Inflammatory macrophage treated with lipopolysaccharide for 1 hour (primary cell): ENCODE results near the gene GRIK4.

Source experiments
- DNase-seq, 2 donors: peaks; one replicate each; pipeline ENCODE4 v3.0.0-alpha.2; 2020 to 2022

The GRIK4 gene

DNA sequence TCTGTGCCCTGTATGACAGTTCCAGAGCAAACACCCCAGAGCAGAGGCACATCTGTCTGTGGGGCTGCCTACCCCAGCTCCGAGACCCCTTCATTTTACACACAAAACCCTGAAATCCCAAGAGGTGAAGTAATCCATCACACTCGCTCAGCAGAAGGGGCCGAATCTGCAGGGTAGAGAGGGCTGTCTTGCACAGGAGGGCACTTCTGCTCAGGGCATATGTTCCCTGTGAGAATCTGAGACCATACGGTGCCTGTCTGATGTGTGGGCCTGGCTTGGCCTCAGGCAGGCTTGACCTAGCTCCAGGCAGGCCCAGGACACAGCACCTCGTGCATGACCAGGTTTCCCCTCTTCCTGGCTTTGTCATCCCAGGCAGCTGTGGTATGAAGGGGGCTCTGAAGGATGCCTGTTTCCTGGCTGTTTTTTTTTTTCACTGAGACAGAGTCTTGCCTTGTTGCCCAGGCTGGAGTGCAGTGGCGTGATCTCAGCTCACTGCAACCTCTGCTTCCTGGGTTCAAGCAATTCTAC, 37.2 kb downstream of the GRIK4 start:
- no peak for DNase-seq

DNA sequence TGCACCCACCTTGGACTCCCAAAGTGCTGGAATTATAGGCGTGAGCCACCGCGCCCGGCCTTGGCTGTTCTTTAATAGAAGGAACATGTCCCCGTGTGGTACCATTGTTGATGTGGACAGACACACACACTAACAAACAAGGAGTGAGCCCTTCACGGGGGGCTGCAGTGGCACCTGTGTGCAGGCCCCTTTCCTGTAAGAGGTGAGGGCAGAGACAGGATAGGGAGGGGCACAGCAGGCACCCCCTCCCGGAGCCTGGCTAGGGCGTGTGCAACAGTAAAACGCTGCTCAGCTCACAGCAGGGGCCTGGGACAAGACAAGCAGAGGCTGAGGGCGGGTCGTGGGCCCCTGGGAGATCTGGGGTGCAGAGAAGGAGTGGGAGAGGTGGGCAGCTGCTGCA, 37.8 kb downstream of the GRIK4 start:
- no peak for DNase-seq

DNA sequence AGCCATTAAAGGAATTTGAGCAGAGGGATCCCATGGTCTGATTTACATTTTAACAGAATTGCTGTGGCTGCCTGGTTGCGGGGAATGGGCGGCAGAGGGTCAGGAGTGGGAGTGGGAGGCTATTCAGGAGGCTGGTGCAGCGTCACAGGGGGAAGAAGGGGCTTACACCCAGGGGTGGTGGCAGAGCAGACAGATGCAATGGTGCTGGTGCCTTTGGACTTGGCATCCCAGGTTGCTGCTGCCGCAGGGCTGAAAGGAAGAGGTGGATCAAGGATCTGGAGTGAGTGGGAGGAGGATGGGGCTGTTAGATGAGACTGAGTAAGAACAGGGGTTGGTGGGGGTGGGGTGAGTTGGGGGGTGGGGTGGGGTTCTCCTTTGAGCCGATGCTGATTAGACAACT, 38.5 kb downstream of the GRIK4 start:
- no peak for DNase-seq

DNA sequence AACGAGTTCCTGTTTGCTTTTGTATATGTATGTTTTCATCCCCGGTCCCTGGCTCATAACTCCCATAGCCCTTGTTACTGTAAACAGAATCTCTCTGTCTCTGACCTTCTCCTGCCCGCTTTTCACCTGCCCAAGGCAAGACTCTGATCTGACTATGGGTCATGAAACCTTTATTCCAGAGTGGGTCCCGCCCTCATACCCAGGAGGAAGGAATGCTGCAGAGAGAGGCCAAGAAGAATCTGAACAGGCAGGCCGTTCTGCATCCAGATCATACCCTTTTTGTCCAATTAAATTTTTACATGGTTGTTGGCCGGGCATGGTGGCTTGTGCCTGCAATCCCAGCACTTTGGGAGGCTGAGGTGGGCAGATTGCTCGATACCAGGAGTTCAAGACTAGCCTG, 39.6 kb downstream of the GRIK4 start:
- no peak for DNase-seq

DNA sequence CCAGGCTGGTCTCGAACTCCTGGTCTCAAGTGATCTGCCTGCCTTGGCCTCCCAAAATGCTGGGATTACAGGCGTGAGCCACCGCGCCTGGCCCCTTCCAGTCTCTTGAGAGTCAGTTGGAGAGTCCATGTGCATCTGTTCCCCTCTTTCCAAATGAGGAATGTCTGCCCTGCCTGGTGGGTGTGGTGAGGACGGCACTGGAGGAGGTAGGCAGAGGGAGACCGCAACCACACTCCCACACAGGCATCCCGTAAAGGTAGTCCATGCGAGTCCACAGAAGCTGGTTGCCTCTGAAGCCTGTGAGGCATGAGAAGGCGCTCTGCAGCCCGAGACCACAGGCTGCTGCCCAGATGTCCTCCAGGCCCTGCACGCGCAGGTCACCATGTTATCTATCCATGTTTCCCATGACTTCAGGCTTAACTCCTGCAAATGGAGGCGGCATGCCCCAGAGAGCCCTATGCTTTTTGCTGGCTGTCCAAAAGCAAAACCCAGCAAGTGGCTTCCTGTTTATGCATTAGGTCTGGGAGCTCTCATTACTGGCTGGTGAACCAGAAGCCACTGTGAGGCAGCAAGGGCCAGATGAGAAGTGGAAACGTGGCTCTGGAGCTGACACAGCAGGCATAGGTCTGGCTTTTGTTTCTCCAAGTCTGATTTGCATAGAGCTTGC, 43.4 kb downstream of the GRIK4 start:
- no peak for DNase-seq

DNA sequence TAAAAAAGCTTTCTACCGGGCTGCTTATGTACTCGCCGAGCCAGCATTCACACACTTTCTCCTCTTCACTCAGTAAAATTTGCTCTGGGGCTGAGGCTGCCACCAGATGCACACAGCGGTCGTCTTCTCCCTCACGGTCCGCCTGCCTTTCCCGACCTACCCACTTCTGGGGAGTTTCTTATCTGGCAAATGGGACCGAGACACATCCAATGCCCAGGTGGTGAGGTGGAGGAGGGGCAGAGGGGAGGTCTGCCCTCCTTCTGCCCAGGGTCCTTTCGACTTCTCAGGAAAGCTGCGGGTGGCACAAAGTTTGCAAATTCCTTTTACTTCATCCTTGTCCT, 43.9 kb downstream of the GRIK4 start:
- DNase-seq, result no peak

DNA sequence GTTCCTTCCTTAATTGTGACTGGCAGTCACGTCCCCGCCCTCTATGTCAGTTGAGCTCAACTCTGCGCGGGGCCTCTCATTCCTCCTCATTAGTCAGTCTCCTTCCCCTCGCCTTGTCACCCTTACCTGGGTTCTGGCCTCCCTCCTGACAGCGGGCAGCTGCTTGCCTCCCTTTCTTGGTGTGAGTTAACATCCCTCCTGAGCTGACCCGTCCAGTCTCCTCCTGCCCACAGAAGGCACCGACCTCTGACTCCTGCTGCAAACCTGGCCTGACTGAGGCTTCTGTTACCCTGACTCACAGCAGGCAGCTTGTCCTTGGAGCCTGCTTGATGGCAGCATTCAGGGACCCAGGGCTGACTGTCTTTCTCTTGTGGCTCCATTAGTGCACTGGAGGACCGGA, 45.2 kb downstream of the GRIK4 start:
- DNase-seq, result no peak

DNA sequence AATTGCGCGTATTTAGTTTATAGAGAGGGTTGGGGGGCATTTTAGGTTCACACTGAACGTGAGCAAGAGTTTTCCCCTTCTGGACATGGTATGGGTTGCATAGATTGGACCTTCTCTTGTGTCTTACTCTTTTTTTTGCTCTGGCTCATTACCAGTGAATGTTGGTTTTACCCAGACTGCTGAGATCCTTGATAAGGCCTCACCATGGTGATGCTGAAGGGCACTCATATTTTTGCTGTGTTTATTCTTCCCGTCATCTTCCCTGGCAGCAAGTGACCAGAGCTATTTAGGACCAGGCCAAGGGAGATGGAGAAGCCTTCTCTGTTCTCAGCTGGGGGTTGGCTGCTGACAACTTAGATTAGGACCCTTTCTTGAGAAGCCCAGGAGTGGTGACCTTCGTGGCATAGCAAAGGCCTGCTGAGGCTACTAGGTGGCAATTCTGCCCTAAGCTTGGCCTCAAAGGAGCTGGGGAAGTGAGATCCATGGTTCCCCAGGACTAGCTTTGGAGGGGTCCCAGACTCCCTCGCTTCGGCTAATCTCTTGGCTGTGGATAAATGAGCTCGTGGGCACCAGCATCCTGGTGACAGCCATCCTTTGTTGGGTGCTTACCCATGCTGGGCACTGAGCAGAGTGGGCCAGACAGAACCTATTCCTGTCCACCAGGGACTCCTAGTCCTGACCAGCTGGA, 47.3 kb downstream of the GRIK4 start:
- DNase-seq, result no peak

DNA sequence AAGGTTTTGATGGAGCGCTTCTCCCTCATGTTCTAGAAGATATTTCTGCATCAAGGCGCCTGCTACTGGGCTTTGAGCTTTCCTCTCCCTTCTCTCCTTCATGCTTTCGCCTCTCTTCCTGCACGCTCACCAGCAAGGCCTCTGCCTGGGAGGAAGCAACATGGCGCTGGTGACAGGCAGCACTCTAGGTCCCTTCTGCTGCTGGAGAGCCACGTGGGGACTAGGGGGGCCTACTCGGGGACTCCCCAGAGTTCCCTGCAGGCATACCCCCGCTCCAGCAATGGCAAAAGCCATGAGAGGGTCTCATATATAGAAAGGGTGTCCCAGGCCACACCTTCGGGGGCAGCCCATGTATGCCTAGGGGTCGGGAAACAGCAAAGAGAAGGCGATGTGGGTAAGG, 49.7 kb downstream of the GRIK4 start:
- no peak for DNase-seq

DNA sequence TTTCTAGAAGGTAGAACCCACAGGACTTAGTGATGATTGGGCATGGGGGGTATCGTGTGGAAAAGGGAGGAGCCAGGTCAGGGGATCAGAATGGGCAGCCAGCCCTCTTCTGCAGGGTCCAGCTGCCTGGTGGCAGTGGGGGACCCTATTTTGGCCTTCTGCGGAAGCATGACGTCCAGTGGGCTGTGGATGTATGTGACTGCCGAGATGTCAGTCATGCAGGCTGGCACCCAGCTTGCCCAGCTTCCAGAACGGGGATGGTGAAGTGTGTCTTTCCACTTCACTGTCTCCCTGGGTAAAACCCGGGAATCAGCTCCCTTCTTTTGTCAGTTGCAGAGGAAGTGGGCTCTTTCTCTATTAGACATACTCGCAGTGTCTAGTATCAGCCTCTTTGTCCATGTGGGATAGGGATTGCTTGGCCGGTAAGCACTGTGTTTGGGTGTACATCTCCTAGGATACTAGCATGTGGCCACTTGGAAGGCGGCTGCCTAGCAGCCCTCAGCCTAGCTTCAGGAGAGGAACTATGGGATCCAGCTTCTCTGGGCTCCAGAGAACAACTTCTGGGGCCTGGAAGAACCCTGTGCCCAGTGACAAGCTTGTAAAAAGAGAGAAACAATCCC, 51.4 kb downstream of the GRIK4 start:
- no peak for DNase-seq

DNA sequence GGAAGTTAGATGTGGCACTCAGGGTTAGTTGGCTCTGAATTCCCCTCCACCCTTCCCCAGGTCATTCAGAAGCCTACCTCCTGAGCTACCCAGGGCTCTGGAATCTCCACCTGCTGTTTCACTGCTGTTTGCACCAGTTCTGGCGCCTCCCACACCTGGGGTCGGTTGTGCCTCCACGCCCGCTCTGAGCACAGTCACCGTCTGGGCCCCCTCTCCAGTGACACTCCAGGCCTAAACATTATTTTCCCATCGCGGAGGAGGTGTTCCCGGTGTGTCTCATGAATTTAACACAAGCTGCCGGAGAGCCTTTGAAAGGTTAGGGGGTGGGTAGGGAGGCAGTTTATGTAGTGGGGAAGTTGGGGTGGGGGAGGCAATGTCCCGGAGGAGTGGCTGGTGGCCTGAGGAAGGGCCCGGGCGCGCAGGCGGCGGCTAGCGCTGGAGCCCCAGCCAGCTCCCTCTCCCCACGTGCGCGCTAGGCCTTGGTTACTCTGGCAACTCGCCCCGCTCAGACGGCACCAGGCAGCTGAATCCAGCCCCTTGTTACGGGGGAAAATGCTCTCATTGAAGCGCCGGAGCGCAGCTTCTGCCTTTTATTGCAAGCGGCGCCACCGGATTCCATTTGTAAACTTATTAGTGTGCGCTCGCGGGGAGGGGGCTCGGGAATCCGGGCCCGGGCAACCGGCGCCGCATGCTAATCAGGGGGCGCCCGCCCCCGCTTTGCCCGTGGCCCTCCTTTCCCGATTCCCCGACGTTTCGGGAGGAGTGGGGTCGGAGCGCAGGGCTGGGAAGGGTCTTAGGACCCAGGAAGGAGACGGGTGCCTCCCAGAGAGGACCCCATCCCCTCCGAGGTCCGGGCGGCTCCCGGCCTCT, 52.4 kb downstream of the GRIK4 start:
- DNase-seq, result no peak

DNA sequence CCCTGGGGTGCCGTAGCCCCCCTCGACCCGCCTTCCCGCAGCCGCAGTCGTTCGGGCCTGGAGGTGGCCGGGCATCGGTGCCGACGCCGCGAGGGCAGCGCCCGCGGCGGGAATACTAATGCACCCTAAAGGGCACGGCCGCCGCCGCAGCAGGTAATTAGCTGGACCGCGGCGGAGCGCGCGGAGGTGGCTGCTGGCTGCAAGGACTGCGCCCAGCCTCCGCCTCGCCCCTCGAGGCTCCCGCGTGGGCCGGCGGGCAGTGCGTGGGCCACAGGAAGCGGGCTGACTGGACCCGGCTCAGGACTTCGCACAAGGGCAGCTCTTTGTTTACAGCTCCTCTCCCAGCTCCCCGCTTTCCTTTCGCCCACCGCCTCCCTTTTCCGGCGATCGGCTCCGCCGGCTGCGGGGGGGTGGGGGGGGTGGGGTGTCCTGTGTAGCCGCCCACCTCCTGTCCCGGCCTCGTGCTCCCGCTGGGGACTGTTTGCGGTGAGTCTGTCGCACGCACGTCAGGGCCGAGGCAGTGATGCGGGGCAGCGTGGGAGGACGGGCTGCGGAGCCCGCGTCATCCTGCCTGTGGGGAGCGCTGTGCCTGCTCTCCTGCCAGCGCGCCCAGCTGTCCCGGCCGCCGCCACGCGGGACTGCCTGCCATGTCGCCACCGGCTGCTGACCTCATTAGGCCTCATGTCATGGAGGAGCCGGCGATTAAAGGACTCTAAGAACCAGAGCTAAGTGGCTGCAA, 53.2 kb downstream of the GRIK4 start:
- DNase-seq, result peak; percentile 15 to 47

DNA sequence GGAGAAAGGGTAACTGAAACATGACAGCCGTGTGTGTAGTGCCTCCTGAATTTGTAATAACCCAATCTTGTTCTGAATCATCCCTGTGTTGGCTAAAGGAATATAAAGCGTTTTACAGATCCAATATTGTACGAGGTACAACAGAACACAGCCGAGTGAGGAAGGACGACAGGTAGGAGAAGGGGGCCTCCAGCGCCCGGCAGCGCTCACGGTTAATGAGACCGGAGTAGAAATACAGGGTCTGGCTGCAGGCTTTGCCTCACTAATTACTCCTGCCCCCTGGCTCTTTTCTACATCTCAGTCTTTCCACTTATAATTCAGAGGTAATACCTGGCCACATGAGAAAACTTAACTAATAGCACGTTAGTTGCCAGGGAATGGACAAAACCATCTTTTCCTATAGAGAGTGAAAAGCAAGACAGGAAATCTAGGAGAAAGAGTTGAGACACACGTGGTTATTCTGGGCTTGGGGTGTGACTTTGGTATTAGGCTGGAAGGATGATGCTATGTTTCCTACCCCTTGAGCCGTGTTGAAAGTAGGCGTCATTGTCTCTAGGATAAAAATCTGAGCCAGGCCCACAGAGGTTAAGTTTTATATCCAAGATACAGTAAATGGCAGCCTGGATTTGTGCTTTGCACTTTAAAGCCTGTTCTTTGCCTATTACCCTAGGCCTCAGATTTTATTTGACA, 54.1 kb downstream of the GRIK4 start:
- no peak for DNase-seq

DNA sequence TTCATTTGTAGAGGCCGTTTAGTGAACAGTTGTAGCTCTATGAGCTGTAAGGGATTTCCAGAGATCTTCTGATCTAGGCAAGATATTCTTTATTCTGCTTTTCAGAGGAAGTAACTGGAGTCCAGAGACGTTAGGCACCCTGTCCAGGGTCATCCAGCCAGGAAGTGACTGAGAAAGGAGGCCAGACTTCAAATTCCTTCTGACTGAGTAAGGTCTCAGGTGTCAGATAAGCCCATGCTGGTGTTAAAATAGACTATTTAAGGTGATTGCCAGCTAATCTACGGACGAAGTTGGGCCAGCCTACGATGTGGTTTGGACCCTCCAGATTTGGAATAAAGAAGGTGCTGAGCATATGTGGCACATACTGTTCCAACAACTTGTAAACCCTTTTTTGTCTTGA, 54.6 kb downstream of the GRIK4 start:
- no peak for DNase-seq

DNA sequence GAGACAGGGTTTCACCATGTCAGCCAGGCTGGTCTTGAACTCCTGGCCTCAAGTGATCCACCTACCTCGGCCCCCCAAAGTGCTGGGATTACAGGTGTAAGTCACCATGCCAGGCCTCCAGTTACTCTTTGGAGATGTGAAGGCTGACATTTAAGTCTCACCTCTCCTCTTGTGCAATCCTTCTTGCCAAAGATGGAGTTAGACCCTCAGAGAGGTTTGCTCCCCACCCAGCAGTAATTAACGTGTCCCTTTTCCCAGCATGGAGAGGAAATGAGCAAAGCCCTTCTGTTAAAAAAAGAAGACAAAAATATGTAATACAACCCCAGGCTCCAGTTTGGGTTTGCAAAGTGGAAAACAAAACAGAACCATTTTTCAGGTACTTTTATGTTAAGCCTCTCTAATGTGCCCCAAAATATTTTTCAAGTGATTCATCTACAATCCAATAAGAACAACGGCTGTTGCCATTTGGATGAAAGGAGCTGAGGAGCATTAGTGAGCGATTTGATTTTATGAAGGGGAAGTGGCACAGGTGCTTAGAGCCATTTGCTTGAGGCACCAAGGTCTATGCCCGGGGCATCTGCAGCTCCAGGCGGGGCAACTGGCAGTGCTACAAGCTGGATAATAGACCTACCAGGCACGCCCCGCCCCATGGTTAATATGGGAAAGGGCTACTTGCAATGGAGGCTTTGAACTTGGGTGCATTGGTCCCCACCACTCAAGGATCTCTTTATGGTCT, 57.2 kb downstream of the GRIK4 start:
- no peak for DNase-seq

DNA sequence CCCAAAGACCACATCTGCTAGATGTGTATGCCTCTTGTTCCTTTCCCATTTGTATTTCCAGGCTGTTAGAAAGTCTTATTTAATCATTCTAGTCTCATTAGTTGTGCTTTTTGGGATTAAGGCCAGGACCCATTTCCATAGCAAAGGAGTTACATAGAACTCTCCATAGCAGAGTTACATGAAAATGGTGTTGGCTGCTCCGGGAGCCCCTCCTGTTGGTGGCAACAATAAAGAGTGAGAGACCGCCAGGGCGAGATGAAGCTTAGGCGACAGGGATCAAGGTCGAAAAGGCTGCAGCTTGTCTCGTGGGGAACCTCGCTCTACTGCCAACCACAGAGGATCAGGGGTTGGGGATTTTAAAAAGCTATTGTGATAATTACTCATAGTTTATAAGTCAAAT, 58.3 kb downstream of the GRIK4 start:
- no peak for DNase-seq

DNA sequence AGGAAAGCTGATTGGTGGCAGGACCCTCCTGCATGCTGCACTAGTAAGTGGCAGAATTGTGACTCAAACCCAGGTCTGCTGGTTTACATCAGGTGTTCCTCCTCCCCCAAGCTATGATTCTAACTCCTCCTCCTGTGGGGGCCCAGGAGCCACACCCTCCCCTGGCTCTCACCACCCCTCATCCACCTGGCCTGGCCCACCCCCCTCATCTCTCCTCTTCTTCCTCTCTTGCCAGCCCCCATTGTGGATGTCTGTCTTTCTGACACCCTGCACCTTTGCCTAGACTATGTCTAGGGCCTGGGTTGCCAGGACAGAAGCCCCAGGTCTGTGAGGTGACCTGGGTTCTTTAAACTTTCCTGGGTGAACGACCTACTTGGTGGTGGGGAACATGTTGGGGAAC, 59.9 kb downstream of the GRIK4 start:
- no peak for DNase-seq

DNA sequence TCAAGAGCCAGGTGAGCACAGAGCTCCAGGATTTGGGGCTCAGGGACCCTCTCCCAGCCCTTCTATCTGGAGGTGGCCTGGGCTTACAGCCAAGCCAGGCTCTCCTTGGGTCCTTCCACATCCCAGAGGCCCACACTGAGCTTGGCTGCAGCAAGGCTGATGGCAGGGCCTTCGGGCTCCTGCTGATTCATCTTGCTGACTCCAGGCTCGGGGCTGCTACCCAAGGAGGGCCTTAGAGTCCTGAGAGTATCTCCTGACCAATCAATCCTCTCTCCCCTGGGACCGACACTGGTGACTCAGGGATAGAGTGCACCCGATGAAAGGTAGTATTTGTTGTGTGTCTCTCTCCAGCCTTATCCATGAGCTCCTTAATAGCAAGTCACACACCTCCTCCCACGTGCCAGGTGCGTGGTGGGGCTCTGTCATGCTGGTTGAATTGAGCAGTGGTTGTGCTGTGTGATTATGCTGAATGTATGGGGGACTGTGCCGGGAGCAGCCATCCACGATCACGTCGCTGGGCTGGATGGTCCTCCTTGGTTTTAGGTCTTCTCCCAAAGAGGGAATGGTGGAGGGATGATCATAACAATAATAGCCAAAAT, 62.3 kb downstream of the GRIK4 start:
- no peak for DNase-seq

DNA sequence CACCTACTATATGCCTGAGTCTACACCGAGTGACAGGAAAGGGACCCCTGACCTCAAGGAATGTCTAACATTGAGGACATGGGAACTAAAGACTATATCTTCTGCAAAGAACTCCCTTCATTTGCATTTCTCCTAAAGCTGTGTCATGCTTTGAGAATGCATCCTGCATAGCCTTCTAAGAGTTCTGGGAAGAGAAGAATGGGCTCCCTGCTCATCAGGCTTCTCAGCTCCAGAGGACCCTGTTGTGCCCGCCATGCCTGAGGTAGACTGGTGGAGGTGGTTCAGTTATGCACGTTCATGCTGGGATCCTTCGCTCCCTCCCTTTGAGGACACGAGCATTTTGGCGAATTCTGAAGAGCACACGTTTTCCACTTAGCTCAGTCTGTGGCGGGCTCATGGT, 63.3 kb downstream of the GRIK4 start:
- no peak for DNase-seq

DNA sequence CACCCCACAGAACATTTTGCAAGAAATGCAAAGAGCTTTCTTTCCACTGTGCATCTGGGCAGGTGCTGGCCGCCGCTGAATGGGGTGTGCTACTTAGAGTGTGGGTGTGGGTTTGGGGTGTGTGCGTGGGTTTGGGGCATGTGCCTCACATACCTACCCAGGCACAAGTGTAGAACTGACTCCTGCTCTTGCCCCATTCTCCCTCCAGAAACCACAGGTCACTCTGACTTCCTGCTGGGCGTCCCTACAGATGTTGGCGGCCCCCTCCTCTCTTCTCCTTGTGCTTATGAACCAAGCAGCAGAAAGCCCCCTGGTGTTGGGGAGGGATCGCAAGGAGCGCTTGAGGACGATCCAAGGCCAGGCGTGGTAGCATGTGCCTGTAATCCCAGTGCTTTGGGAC, 63.9 kb downstream of the GRIK4 start:
- no peak for DNase-seq

DNA sequence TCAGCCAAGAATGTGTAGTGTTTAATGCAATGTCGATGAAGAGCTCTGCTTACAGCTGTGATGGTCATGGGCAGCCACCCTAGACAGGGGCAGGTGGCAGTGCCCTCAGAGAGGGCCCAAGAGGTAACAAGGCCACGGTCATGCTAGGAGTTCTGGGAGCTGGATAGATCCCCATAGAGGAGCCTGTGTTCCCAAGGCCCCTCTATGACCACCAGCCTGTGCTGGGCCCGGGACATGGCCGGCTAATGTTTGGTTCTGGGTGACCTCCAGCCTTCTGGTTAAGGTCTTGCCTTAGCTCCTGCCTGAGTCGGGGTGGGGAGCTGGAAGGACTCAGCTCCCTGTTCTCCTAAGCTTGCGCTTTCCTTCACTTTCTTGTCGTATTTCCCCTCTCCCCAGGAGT, 65.1 kb downstream of the GRIK4 start:
- DNase-seq, result no peak
